Activated T-helper 1 cell treated with Interleukin-2 at 50 U/mL for 16 hours (primary cell): ENCODE data around the gene APOL2.
"Not testable (repeated sequence)": the region's sequence is repeated elsewhere in the genome, so short reads cannot be mapped to it uniquely, and the experiment has no call there.

Source experiments
- DNase-seq: peaks from one replicate; pipeline ENCODE4 v3.0.0-alpha.2; 2020; ENCODE audit warnings: low read depth

The APOL2 gene, protein sequence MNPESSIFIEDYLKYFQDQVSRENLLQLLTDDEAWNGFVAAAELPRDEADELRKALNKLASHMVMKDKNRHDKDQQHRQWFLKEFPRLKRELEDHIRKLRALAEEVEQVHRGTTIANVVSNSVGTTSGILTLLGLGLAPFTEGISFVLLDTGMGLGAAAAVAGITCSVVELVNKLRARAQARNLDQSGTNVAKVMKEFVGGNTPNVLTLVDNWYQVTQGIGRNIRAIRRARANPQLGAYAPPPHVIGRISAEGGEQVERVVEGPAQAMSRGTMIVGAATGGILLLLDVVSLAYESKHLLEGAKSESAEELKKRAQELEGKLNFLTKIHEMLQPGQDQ

DNA sequence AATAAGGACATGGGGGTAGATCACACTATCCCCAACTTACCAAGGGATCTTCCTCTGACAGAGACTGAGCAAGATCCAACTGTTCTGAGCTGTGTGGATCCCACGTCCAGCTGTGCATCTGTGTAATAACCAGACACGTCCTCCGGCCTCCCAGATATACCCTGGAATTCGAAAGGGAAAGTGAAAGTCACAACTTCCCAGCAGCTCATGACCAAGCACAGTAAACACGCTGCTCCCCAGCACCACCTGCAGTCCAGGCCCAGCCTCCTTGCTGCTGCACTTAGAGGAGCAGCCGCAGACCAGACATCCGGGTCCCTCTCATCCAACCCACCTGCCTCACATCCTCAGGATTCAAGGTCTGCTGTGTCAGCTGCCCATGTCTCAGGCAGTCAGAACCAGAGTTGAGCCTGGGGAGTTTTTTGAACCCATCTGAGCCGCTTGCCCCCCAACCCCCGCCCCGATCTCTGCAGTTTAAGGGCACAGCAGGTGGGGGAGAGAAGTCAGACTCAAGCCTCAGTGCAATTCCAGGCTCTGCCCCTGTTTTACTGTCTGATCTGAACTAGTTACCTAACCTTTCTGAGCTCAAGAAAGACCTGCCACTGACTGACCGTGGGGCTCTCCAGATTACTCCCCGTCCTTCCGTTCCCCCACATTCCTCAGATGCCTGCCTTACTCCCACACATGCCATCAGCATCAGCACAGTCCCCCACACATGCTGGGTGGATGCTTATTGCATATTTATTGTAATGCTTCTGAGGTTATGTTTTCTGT is at the start of gene APOL2:
APOL2 (minus strand) TSS at position 127 of the 771 bp plus-strand sequence. CDS start 6,365 bp downstream, outside the sequence.
- DNase-seq, result peak; percentile 75

DNA sequence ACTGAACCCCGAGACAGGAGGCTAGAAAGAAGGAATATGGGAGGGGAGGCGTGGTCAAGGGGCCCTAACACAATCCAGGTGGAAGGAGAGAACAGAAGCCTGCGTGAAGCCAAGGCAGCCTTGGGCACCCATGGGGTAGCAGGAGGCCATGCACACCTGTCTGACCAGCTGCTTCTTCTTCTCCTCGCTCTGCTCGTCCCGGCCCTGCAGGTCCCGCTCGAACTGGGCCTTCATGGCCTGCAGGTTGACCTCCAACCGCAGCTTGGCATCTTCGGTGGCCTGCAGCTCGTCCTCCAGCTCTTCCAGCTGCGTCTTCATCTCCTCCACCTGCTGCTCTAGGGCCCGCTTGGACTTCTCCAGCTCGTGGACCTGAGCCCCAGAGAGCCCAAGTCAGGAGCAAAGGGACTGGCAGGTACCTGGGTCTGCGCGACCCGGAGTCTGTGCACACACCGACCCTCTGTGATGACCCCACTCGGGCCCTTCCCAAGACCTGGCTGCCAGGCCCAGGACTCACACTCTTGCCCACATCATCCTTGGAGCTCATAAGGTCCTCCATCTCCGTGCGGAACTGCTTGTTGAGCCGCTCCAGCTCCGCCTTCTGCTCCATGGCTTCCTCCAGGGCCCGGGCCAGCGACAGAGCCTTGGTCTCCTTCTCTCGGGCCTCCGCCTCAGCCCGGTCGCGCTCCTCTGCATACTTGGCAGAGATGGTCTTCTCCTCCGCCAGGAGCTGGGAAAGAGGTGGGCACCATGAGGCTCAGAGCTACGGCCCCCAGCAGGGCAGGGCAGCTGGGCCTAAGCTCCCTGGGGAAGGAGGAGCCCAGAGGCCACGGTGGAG is 49.5 kb upstream of the APOL2 start:
- no peak for DNase-seq

DNA sequence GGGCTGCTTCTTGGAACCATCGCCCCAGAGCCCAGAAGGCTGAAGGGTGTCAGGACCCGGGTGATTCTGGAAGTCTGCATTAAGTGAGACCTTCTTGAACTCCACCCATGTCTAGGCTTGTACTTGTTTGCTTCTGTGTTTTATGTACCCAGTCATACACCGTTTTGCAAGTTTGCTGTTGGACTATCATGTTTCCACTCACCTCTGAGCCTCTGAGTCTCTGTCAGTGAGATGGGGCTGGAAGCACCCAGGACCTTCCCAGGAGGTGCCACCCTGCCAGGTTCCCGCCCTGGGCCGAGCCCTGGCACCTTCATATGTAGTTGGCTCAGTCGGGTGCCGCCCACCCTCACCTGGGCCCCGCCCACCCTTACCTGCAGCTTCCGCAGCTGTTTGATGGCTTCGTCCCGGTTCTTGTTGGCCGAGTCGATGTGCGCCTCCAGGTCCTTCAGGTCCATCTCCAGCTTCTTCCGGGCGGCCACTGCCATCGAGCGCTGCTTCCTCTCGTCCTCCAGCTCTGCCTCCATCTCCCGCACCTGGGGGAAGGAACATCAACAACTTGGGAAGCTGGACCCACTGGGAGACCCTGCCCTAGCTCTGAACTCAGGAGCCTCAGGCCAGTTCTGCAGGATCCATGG is 48.7 kb upstream of the APOL2 start:
- DNase-seq, result no peak

DNA sequence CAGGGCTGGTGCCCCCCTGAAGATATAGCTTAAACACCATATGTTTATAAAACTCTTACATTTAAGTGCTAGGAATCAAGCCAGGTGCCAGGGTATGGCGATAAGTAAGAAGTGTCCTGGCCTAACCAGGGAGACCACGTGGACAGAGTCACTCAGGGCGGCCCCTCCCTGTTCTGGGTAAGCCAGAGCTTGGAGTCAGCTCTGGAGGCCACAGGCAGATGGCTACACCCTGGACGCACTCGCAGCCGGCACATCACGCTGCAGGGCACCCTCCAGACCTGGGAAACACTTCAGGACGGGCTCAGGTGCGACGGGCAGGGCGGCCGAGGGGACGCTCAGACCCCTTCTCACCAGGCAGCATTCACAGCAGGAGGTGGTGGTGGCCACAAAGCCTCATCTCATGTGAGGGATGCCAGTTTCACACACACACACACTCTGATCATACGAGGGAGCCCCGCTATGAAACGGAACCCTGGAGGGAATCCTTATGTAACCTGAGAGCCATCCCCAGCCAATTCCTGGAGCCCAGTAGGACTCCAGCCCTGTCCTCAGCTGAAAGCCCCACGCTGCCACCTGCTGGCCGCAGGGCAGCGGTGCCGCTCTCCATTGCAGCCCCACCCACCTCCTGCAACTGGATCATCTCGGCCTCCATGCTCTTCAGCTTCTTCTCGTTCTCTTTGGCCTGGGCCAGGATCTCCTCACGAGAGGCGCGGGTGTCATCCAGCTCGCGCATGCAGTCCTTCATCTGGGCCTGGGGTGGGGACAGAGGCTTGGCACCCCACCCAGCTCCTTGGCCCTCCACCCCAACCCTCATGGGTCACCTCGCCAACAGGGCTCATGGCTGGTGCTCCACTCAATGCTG is 47.0 kb upstream of the APOL2 start:
- DNase-seq, result peak; percentile 34

DNA sequence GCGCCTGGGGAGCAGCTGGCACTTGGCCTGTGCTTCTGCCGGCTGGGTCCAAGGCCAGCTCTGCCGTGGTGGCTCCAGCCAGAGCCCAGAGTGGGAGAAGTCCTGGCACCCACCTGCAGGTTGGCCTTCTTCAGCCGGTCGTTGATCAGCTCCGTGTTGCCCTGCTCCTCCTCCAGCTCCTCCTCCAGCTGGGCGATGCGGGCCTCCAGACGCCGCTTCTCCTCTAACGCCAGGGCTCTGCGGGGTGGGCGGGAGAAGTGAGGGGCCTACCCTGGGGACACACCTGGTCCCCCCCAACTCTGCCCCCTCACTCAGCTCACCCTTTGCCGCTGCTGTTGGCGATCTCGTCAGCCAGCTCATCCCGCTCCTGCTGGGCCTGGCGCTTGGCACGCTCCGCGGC is 46.2 kb upstream of the APOL2 start:
- DNase-seq, result no peak

DNA sequence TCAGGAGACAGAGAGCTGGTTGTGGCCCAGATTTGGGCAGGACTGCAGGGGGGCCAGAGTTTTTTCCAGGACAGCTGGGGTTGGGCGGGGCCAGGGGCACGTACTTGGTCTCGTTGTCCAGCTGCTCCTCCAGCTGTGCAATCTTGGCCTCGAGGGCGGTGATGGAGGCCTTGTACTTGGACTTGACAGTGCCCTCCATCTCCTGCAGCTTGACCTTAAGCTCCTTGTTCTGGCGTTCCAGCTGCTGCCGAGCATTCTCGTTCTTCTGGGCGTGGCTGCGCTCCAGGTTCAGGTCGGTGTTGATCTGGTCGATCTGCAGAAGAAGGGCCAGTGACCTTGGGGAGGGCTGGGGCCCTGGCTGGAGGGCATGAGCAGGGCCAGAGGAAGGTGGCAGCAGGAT is 45.7 kb upstream of the APOL2 start:
- DNase-seq, result no peak

DNA sequence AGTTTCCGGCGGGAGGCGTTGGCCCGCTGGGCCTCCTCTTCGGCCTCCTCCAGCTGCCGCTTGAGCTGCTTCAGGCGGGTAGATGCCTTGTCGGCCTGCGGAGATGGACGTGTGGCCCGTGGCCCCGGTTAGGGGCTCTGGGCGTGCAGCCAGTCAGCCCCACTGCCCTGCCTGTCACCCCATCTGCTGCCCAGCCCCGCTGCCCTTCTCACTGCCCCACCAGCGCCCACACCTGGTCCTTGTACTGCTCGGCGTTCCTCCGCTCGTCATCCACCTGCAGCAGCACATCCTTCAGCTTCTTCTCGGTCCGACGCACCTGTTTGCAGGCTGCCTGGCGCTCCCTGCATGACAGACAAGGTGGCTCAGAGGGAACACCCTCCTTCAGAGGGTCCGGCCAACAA is 44.8 kb upstream of the APOL2 start:
- no peak for DNase-seq

DNA sequence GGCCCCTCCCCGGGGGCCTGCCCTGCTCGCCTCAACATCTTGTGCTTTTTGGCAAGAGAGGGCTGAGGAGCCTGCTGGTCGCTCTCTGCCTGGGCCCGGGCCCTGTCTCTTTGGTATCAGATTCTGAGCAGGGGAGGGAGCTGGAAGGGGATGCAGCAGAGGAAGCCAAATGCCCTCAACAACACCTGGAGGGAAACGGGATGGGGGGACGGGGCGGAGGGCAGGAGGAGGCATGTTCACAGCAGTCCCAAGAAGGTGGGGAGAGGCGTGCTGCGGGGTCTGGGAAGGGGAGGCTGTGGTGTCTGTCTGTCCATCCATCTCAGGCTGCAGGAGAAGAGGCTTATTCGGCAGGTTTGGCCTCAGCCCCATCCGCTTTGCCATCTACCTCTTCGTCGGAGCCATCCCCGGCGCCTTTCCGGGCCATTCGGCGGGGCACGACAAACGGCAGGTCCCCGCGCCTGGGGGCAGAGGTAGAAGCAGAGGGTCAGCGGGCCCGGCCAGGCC is 43.1 kb upstream of the APOL2 start:
- DNase-seq, result no peak

DNA sequence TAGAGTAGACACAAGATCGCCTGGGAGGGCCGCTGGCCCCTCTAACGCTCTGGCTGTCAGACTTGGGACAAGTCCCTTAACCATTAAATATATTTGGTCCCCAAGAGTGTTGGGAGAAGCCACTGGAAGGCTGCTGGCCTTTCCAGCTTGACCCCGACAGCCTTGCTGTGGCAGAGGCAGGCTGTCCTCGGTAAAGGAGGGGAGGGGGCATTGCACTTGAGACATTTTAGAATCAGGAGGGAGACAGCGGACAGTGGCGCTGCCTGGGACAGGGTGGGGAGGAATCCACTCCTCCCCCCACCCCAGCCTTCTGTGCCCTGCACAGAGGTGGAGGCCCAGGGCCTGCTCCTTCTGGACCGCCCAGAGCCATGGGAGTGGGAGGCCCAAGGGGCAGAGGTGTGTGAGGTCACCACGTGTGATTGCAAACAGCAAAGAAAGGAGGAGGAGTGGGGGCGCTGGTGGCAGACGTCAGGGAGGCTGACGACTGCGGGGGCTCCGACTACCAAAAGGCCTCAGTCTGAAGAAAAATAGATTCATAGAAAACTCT is 42.5 kb upstream of the APOL2 start:
- no peak for DNase-seq

DNA sequence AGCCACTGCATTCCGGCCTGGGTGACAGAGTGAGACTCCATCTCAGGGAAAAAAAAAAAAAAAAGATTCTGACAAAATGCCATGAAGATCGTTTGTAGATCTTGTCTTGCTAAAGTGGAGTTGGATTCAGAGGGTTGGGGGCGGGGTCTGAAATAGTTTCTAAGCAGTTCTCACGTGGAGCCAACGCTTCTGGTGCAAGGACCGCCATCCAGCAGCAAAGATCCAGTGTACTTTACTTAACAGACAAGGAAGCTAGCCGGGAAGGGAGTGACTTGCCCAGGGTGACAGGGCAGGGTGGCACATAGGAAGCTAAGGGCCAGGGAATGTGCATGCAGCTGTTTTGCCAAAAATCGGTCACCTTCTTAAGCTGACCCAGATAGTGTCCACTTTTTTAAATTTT is 41.1 kb upstream of the APOL2 start:
- no peak for DNase-seq

DNA sequence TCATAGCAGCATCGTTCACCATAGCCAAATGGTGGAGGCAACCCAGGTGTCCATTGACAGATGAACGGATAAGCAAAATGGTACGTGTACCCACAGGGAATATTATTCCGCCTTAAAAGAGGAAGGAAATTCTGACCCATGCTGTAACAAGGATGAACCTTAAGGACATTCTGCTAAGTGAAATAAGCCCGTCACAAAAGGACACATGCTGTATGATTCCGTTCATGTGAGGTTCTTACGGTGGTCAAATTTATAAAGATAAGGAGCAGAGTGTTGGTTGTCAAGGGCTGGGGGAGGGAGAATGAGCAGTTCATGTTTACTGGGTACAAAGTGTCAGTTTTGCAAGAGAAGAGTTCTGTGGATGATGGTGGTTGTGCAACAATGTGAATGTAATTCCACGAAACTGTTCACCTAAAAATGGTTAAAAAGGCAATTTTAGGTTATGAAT is 39.9 kb upstream of the APOL2 start:
- no peak for DNase-seq

DNA sequence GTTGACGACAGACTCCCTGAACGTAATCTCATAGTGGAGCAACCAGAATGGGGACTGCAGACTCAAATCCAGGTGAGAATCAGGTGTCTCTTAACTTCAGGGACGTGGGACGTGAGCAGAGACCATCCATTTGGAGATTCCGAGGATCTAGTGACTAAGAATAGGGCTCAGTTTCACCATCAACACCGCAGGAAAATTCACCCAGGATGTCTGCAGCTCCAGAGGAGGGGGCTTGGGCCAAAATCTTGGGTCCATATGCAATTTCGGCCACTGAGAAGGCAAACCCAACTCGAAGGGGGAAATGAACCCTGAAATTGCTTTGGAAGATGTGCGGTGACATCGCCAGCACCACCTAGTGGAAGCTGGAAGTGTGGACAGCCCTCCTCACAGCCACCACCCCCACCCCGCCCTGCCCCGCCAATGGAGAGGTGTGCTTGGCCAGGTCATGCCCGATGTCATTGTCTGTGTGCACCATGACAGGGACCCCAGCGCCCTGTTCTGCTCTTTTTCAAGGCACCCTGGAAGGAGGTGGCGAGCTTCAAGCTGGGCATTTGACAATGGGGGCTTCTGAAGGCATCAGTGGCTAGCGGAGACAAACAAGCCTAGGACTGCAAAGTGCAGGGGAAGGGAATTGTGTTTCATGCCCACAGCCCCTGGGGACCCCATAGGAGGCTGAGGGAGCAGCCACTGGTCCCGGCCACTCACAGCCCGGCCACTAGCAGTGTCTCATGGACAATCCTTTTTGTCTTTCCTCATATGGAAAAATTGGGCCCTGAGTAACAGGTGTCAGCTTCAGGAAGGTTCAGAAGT is 38.4 kb upstream of the APOL2 start:
- DNase-seq, result peak; percentile 41

DNA sequence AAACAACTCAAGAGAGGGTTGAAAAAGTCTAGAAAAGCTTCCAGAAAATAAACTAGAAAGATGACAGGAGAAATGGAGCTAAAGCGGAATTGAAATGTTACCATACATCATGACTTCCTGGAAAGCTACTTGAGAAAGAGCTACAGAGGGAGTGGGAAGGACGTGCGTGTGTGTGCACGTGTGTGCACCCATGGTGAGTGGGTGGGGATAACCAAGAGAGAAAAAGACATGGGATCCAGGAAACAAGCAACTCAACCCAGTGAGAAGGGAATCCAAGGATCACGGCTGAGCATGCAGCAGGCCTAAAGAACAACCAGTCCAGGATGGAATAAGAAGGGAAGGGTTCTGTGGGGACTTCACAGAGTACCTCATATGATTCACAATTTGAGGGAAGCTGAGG is 35.2 kb upstream of the APOL2 start:
- DNase-seq, result no peak

DNA sequence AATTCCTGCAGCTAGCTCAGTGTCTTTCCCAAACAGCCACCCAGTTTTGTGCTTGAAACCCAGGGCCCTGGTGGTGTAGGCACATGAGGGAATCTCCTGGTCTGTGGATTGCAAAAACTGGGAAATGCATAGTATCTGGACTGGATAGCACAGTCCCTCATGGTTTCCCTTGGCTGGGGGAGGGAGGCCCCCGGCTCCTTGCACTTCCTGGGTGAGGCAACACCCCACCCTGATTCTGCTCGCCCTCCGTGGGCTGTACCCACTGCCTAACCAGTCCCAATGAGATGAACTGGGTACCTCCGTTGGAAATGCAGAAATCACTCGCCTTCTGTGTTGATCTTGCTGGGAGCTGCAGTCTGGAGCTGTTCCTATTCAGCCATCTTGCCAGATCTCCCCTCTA is 32.6 kb upstream of the APOL2 start:
- not testable (repeated sequence) for DNase-seq

DNA sequence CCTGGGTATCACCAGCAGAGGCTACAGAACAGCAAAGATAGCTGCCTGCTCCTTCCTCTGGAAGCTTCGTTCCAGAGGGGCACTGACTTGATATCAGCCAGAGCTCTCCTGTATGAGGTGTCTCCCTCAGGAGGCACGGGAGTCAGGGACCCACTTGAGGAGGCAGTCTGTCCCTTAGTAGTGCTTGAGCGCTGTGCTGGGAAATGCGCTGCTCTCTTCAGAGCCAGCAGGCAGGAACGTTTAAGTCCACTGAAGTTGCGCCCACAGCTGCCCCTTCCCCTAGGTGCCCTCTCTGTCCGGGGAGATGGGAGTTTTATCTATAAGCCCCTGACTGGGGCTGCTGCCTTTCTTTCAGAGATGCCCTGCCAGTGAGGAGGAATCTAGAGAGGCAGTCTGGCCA is 31.9 kb upstream of the APOL2 start:
- not testable (repeated sequence) for DNase-seq

DNA sequence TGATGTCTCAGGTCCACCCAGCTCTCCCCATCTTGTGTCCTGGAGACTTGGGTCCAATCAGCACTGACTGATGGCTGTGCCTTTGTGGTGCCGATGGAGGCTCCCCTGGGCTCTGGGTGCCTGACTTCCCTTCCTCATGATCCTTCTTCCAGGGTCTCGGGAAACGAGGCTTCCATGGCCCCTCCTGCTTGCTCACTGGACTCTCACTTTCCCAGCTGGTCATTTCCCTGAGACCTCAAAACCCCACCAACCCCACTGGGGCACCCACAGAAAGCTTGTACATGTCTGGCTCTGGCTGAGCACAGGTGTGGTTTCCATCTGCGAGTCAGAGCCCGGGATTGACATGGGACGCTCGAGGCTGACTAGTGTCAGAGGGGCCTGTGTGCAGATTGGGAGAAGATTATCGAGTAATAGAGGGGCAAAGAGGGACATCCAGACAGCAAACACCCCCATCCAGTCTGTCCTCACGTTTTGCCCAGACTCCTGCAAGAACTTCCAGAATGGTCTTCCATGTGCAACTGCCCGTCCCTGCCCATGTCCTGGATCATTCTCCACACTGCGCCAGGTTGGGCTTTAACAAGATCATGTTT is 28.7 kb upstream of the APOL2 start:
- DNase-seq, result no peak

DNA sequence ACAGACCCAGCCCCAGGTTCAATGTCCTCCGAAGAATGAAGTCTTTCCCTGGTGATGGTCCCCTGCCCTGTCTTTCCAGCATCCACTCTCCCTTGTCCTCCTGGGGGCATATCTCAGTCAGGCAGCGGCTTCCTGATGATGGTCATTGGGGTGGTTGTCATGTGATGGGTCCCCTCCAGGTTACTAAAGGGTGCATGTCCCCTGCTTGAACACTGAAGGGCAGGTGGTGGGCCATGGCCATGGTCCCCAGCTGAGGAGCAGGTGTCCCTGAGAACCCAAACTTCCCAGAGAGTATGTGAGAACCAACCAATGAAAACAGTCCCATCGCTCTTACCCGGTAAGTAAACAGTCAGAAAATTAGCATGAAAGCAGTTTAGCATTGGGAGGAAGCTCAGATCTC is 27.7 kb upstream of the APOL2 start:
- no peak for DNase-seq

DNA sequence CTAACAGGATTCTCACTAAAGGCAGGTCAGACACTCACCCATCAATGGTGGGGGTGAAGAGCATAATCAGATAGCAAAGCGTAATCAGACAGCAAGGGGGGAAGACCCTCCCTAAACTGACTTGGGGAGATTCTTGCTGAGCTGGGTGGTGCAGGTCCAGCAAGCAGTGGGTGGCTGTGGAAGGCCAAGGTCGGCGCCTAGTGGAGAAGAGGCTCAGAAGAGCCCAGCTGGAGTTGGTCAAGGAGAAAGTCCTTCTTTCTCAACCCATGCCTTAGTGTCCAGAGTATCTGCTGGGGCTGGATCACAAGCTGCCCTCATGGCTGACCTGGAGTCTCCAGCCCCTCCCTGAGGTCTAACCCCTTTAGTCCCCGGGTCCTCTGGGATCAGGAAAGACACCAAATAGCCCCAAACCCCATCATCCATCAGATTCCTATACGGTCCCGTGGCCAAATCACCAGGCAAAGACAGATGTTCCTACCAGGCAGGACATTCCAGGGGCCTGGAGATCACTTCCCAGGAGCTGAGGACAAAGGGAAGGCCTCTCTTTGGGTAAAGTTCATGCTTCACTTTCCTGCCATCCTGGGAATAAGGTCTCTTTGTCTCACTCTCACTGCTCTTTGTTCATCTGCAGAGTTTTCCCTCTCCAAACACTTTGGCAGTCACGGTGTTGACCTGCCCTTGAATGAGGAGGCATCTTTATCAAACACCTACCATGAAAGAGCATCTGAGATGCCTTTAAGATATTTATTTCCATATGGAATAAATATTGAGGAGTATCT is 24.7 kb upstream of the APOL2 start:
- not testable (repeated sequence) for DNase-seq
